Suppressor macrophage treated with lipopolysaccharide for 1 hour (primary cell): ENCODE data around the gene ANTXR1.
A peak's percentile ranks its signal among the peaks of the same experiment; 100 is the strongest.

Source experiments
- DNase-seq, 3 donors: peaks; one replicate each; pipeline ENCODE4 v3.0.0-alpha.2; 2020 to 2022

Gene ANTXR1

GRCh38 chr2:69007169-69007568, 5.8 kb upstream of the ANTXR1 start:
- DNase-seq, result no peak

GRCh38 chr2:69007603-69008002, 5.4 kb upstream of the ANTXR1 start:
- DNase-seq, result no peak

DNA sequence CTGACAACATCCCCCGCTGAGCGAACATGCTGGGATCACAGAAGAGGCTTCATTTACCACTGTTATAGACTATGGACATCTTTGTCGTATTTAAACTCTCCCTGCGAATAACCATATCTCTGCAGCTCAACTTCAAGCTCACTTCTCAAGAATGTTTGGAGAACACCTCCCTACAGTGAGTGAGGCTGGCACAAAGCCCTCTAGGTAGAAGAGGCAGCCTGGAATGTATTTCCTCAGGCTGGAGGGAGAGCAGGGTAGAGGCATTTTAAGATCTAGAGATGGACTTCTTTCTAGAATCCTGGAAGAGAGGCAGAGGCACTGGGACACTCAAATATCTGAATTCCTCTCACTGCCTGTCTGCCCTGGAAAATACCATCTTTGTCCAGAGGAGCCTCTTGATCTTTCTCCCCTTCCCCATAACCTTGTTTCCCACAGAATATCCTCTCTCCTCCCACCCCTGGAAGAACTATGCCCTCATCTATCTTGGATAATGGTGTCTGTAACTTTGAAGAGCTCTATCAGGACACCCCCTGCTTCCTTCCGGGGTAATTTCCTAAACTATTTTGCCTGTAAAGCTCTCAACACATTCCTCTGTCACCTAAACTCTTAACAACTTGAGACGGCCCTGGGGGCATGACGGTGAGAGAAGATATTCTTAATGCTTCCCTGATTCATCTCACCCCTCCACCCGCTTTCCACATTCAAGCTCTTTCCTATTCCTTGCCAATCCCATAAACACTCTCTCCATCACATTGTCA, 2.4 kb upstream of the ANTXR1 start:
- DNase-seq, result no peak

- DNase-seq, result no peak
These were observed 1.3 kb upstream of the ANTXR1 start for GRCh38 chr2:69011611-69012157.

DNA sequence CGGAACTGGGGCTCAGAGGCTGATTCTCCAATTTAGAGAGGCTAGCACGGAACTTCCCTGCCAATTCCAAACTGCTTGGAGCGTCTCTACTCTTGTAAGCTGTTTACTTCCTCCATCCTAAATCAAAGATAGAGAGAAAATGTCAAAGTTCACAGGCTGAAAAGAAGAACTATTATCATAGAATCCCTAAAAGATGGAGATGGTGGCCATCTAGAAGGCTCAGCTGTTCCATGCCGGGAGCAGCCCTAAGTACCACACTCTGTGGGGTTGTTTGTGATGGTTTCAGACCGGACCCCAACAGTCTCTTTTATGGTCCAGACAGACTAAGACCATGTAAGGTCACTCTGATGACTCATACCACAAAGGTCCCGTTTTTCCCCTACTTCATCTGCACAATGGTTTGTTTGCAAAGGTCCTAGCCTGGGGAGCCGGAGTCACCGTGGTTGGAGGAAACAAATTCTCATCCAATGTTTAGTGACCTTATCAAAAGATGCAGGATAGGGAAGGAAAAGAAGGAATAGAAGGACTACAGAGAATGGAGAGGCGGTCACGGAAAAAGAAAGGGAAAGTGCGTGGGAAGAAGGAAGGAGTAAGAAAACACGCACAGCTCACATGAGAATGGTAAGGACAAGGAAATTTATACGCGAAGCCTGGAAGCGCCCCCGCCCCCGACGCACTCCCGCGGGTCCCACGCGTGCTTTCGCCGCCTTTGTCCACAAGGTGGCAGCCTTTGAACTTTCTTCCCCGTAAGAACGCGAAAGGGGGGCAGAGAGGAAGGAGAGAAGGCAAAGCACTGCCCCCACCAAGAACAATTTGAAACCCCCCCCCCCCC, 453 bp upstream of the ANTXR1 start:
- peak; percentile 68 to 74 (median 71) for DNase-seq

GRCh38 chr2:69013840-69014821, 1.2 kb downstream of the ANTXR1 start:
- DNase-seq, result peak in 1 of 3 donors; percentile 8

DNA sequence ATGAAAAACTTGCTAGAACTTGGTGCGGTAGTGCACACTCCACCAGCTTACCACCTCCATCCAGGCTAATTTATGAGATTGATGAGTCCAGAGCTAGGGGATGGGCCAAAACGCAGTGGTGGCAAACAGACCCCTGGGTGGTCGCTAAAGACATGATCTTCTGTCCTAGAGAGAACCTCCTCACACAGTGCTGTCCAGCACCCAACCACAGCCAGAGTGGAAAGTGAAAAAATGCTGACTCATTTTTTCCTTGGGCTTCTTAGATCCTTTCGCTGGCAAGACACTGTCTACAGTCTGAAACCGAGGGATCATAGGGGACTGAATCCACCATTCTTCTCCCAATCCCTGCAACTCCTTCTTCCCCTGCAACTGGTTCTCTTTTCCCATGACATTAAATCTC, 4.1 kb downstream of the ANTXR1 start:
- no peak for DNase-seq

- DNase-seq, result no peak
These were observed 4.9 kb downstream of the ANTXR1 start for GRCh38 chr2:69017835-69018234.

- peak in 1 of 3 donors; percentile 18 for DNase-seq
These were observed 5.7 kb downstream of the ANTXR1 start for GRCh38 chr2:69018678-69019095.

- DNase-seq, result no peak
These were observed 7.8 kb downstream of the ANTXR1 start for GRCh38 chr2:69020496-69021426.

DNA sequence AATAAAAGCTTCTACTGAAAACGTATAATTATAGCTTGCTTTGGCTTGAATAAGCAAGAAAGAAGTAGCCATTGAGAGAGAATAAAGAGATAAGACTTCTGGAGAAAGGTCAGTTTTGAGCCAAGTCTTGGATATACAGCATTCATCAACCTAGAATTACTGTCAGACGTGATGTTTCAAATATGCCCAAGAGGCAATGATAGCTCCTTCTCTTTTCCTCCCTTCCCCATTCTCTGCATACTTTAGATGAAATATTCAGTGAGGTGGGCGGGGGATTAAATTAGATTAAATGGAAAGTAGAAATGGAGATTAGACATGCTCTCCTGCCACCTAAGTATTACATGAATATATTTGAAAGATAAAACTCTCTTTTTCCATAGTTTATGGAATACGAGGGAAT, 8.7 kb downstream of the ANTXR1 start:
- no peak for DNase-seq

- no peak for DNase-seq
These were observed 9.6 kb downstream of the ANTXR1 start for GRCh38 chr2:69022548-69022947.

GRCh38 chr2:69023236-69023635, 10.3 kb downstream of the ANTXR1 start:
- DNase-seq, result no peak

GRCh38 chr2:69026026-69026425, 13.0 kb downstream of the ANTXR1 start:
- peak; percentile 78 to 89 (median 80) for DNase-seq

GRCh38 chr2:69026691-69027459, 13.9 kb downstream of the ANTXR1 start:
- no peak for DNase-seq

DNA sequence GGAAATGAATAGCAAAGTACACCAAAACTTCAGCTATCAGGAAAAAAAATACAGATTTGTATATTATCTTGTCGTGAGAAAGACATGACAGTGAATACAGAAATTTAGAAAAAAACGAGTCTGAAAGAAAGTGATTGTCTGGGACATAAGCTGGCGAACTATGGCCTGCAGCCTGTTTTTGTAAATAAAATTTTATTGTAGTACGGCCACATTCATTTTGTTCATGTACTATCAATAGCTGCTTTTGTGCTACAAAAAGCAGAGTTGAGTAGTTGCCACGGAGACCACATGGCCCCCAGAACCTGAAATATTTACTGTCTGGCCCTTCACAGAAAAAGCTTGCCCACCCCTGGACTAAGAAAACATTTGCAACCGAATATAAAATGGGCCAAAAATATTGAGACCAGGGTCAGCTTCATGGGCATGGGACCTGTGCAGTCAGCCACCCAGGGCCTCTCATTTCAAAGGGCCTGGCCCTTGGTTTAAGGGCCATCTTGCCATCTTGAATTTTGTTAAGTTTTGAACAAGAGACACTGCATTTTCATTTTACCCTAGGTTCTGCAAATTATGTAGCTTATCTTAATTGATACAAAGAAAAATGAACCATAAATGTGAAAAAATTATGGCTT, 17.9 kb downstream of the ANTXR1 start:
- no peak for DNase-seq

DNA sequence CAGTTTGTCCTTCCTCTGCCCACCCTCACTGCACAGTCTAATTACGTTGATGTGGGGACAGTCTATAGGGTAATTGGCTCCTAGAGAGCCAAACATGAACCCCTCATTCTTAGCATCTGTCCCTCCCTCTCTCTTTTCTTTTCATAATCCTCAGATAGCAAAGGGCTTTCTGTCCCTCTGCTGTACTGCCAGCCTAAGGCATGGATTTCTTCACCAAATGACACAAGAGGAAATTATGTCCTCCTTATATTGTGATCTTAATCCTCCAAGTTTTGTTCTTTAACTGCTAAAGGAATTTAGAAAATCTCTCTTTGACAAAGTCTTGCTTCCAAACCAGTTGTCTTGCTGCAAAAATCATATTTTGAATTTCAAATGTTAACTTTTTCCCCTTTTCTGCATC, 18.5 kb downstream of the ANTXR1 start:
- DNase-seq, result no peak

DNA sequence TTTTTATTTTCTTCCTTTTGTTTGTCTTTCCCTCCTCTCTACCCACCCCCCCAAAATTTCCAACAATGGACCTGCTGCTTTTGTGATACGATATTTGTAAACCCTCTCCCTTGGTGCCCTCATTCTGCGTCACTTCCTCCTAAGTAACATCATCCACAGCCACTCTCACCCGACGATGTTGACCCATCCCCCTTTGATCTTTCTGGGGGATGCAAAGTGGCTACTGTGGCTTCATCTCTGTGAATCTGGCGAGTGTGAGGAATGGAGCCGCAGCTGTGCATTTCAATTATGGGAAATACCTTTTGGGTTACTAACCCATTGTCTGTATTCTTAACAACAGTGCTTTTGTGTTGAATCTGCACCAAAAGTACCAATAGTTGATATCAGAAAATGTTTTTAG, 19.4 kb downstream of the ANTXR1 start:
- no peak for DNase-seq

DNA sequence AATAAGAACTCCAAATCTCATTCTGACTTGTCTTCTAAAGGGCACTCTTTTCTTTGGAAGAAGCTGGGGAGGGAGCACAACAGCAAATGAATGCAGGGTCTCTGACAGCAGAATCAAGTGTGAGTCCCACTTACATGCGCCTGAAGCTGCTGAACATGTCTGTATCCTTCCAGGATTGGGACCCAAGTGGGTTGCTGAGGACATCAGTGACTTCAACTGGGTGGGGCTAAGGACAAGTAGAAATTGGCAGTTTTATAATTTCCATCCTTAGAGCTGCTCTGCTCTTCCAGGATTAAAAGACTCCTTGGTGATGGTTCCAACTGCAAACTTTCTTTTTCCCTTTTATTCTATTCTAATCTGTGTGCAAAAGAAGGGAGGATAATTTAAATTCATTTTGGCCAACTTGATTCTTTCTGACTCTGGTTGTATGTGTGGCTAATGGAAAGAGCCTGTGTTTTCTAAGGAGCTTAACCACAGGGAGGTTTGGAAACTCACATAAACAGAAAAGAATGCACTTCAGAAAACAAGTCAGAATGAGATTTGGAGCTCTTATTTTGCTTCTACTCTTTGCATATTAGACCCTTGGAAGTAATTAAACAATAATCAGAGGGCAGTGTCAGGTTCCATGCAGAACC, 20.6 kb downstream of the ANTXR1 start:
- no peak for DNase-seq

GRCh38 chr2:69034122-69034521, 21.1 kb downstream of the ANTXR1 start:
- no peak for DNase-seq
